Spleen (tissue), 11 donors: ENCODE measurements around the gene VEPH1. TPM values are rescaled to one million over a fixed set of nuclear protein-coding genes. Genes with fewer than 3 reads are reported as not detected.

ENCODE experiments used
- DNase-seq: peaks from one replicate; pipeline ENCODE4 v3.0.0-alpha.2; 2020
- H3K27ac ChIP-seq, 8 donors: fragments of 200-600 bp; sonication (generic) in 7 of 8; 1 replicate in 4 of 8; 2 replicates in 4 of 8; pipeline versions ENCODE4 v1.5.0 to v1.8.0; 2016 to 2021; ENCODE audit warnings: inconsistent platforms in 4 of 8, mild to moderate bottlenecking in 4 of 8, moderate library complexity in 1 of 8
- H3K27me3 ChIP-seq, 7 donors: fragments of 200-600 bp; sonication (generic) in 6 of 7; replicated peaks in 1 of 7; 1 replicate in 4 of 7; 2 replicates in 3 of 7; pipeline versions ENCODE4 v1.5.0 to v1.8.0; 2016 to 2021; ENCODE audit warnings: inconsistent platforms in 3 of 7, mild to moderate bottlenecking in 1 of 7
- H3K36me3 ChIP-seq, 6 donors: fragments of 200-600 bp; sonication (generic) in 5 of 6; 1 replicate in 4 of 6; 2 replicates in 2 of 6; pipeline versions ENCODE4 v1.5.0 to v1.8.0; 2016 to 2021; ENCODE audit warnings: inconsistent platforms in 2 of 6
- H3K4me1 ChIP-seq, 6 donors: fragments of 200-600 bp; sonication (generic) in 5 of 6; 1 replicate in 3 of 6; 2 replicates in 3 of 6; pipeline versions ENCODE4 v1.5.0 to v1.8.0; 2016 to 2021; ENCODE audit warnings: inconsistent platforms in 3 of 6
- H3K4me3 ChIP-seq, 8 donors: fragments of 200-600 bp; sonication (generic) in 7 of 8; 1 replicate in 4 of 8; 2 replicates in 4 of 8; pipeline versions ENCODE4 v1.5.0 to v1.8.0; 2016 to 2021; ENCODE audit warnings: inconsistent platforms in 4 of 8, mild to moderate bottlenecking in 4 of 8, moderate library complexity in 2 of 8
- H3K9me3 ChIP-seq, 8 donors: fragments of 200-600 bp; sonication (generic) in 7 of 8; 1 replicate in 4 of 8; 2 replicates in 4 of 8; pipeline versions ENCODE4 v1.5.0 to v1.8.0; 2016 to 2021; ENCODE audit warnings: inconsistent platforms in 4 of 8
- CTCF ChIP-seq, 11 experiments: fragments of 200-600 bp in 7 of 11; fragments of 450-650 bp in 4 of 11; sonication (generic) in 4 of 11; IDR thresholded peaks in 8 of 11; conservative IDR thresholded peaks in 3 of 11; 1 replicate in 7 of 11; 2 replicates in 4 of 11; pipeline versions ENCODE4 v1.4.0 to v1.8.0; 2016 to 2021; ENCODE audit warnings: antibody characterized with exemption in 11 of 11, inconsistent platforms in 4 of 11, mild to moderate bottlenecking in 1 of 11
- POLR2A ChIP-seq, 3 donors: fragments of 450-650 bp; IDR thresholded peaks; one replicate each; pipeline ENCODE4 v1.5.1; 2017; ENCODE audit warnings: antibody characterized with exemption in 3 of 3, mild to moderate bottlenecking in 1 of 3
- POLR2AphosphoS5 ChIP-seq, 3 donors: sonication (generic); formaldehyde crosslinking; IDR thresholded peaks; one replicate each; pipeline ENCODE4 v1.5.1; 2017; ENCODE audit warnings: antibody characterized with exemption in 3 of 3
- WGBS, 5 donors: extraction: QIAGEN DNeasy Blood & Tissue Kit in 3 of 5; methylation state at CpG; one replicate each; pipeline versions ENCODE4 v1.1.5 to v1.1.7; 2013 to 2018; 5-methylcytosine and 5-hydroxymethylcytosine counted together
- intact Hi-C: fragments of 100-400 bp; cut with DNase I; formaldehyde crosslinking; loops from one replicate; pipeline ENCODE4 v1.15.0; 2023; ENCODE audit warnings: low total_unique reads
- polyA plus RNA-seq, 3 donors: library from polyadenylated mRNA; stranded (reverse); fragments of 200-250 nt; gene quantifications; one replicate each; pipeline ENCODE4 v1.2.1, GENCODE V29; 2013
- total RNA-seq, 7 donors: library from RNA; depleted of rRNA in 3 of 7; stranded (reverse); fragments of >200 nt in 3 of 7; fragmentation: NEBNext Ultra II Directional in 4 of 7; extraction: Animal tissue kit (Norgen Biotek cat#: 25700) in 4 of 7; gene quantifications; one replicate each; pipeline versions ENCODE4 v1.1.0 to v1.2.1, GENCODE V29; 2016 to 2021
- donor health status: healthy with polysubstance abuse.
- donor health status: DM: no; HTN: no; CAD: no; lungs with moderate emphysema.
- donor health status: DM: no; HTN: no; CAD: no.
- donor health status: Bipolar disorder and iron deficiency.
- donor health status: healthy.
- donor health status: DM: no; HTN: no; CAD: no.
- donor health status: DM: yes; HTN: yes; CAD: no.

Gene VEPH1
- total and polyA plus RNA-seq, 10 donors, result 0.26 to 19.6 (median 5.8) TPM

GRCh38 chr3:157294953-157295352 lies 208.3 kb downstream of the VEPH1 start:
- intact Hi-C loops, result no loop called here
- H3K9me3 ChIP-seq, result no peaks in the 10 kb centered on the region
- no peaks in the 10 kb centered on the region for H3K4me1 ChIP-seq
- no peaks in the 10 kb centered on the region for H3K27me3 ChIP-seq
- no peak for TF ChIP-seq CTCF (IDR thresholded peaks at IDR 0.05 in 8 of 11, conservative IDR thresholded peaks at IDR 0.05 in 3 of 11)
- no peak for TF ChIP-seq POLR2AphosphoS5 (IDR thresholded peaks at IDR 0.05)
- no peak for TF ChIP-seq POLR2A (IDR thresholded peaks at IDR 0.05)
- no peak for DNase-seq
- no peak overlapping the region for H3K27ac ChIP-seq
- H3K4me3 ChIP-seq, result no peak overlapping the region
- no peaks in the 10 kb centered on the region for H3K36me3 ChIP-seq

- no peak overlapping the region for H3K4me3 ChIP-seq
- no peak overlapping the region for H3K27ac ChIP-seq
- TF ChIP-seq CTCF (IDR thresholded peaks at IDR 0.05 in 8 of 11, conservative IDR thresholded peaks at IDR 0.05 in 3 of 11), result no peak
- no peak for TF ChIP-seq POLR2A (IDR thresholded peaks at IDR 0.05)
- no peak for TF ChIP-seq POLR2AphosphoS5 (IDR thresholded peaks at IDR 0.05)
- H3K36me3 ChIP-seq, result no peaks in the 10 kb centered on the region
- H3K9me3 ChIP-seq, result no peaks in the 10 kb centered on the region
- H3K27me3 ChIP-seq, result no peaks in the 10 kb centered on the region
- intact Hi-C loops, result no loop called here
- 19 to 34% (median 23%) methylated on average over 1 of the region's 1 CpG for WGBS, 5 donors
- no peaks in the 10 kb centered on the region for H3K4me1 ChIP-seq
- DNase-seq, result no peak
Measured at GRCh38 chr3:157294491-157294890, 208.7 kb downstream of the VEPH1 start.

GRCh38 chr3:157290766-157291165 lies 212.4 kb downstream of the VEPH1 start:
- intact Hi-C loops, result no loop called here
- WGBS, 5 donors, result 63 to 91% (median 85%) methylated on average over 2 of the region's 2 CpGs
- Histone ChIP-seq H3K4me1 (no peaks in the 10 kb centered on the region), H3K27ac (no peak overlapping the region), H3K27me3 (no peaks in the 10 kb centered on the region), H3K9me3 (no peaks in the 10 kb centered on the region), H3K4me3 (no peak overlapping the region), H3K36me3 (no peaks in the 10 kb centered on the region)
- DNase-seq, result no peak
- TF ChIP-seq POLR2A (IDR thresholded peaks at IDR 0.05) (no peak), POLR2AphosphoS5 (IDR thresholded peaks at IDR 0.05) (no peak), CTCF (IDR thresholded peaks at IDR 0.05 in 8 of 11, conservative IDR thresholded peaks at IDR 0.05 in 3 of 11) (no peak)

- WGBS, 5 donors, result 59 to 78% (median 68%) methylated on average over 2 of the region's 2 CpGs
- no peaks in the 10 kb centered on the region for H3K9me3 ChIP-seq
- H3K4me3 ChIP-seq, result no peak overlapping the region
- DNase-seq, result no peak
- H3K27me3 ChIP-seq, result no peaks in the 10 kb centered on the region
- H3K27ac ChIP-seq, result no peak overlapping the region
- intact Hi-C loops, result no loop called here
- no peak for TF ChIP-seq CTCF (IDR thresholded peaks at IDR 0.05 in 8 of 11, conservative IDR thresholded peaks at IDR 0.05 in 3 of 11)
- TF ChIP-seq POLR2AphosphoS5 (IDR thresholded peaks at IDR 0.05), result no peak
- TF ChIP-seq POLR2A (IDR thresholded peaks at IDR 0.05), result no peak
- no peaks in the 10 kb centered on the region for H3K36me3 ChIP-seq
- H3K4me1 ChIP-seq, result no peaks in the 10 kb centered on the region
Measured at GRCh38 chr3:157285966-157286365, 217.2 kb downstream of the VEPH1 start.
